Suprapubic skin (tissue), 4 donors: ENCODE data around the gene CCDC60.

Experiments
- EP300 ChIP-seq: sonication (generic); formaldehyde crosslinking; IDR thresholded peaks from one replicate; pipeline ENCODE4 v1.6.1; 2017; ENCODE audit warnings: antibody characterized with exemption
- POLR2AphosphoS5 ChIP-seq, 3 donors: sonication (generic); formaldehyde crosslinking; IDR thresholded peaks; one replicate each; pipeline ENCODE4 v1.6.1; 2017; ENCODE audit warnings: antibody characterized with exemption in 3 of 3
- TF ChIP-seq, protein P1 (sequence below), 2 donors: fragments of 200-600 bp in 1 of 2; fragments of 450-650 bp in 1 of 2; sonication (generic) in 1 of 2; IDR thresholded peaks; one replicate each; pipeline ENCODE4 v1.5.1; 2016 to 2019; ENCODE audit warnings: antibody characterized with exemption in 2 of 2, mild to moderate bottlenecking in 1 of 2, moderate library complexity in 1 of 2

DNA sequence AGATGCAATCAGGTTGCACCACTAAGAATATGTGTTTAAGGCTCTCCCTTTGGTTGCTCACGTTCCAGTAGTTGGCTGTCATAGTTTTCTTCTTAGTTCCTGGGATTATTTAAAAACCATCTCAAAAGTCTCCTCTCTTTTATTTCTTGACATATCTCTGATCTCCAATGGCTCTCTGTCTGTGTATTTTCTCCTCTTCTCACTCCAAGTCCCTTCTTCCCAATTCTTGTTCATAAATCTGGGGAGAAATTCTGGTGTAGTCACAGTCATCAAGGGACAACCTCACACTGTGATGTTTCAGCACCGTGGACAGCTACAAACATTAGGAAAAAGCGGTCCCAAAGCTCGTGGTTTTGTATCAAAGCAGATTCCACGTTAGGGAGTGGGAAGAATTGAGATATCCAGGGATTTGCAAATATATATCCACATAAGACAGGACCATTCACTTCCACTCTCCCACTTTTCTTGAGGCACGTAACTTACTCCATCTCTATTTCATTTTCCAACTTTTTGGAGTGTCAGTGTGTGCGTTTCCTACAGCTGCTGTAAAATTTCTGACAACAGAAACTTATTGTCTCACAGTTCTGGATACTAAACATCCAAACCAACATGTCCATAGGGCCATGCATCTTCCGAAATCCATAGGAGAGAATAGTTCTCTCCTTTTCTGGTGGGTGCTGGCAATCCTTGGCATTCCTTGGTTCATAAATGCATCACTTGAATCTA is 178.4 kb downstream of the CCDC60 start:
- no peak for TF ChIP-seq POLR2AphosphoS5 (IDR thresholded peaks at IDR 0.05)
- TF ChIP-seq, protein P1, sequence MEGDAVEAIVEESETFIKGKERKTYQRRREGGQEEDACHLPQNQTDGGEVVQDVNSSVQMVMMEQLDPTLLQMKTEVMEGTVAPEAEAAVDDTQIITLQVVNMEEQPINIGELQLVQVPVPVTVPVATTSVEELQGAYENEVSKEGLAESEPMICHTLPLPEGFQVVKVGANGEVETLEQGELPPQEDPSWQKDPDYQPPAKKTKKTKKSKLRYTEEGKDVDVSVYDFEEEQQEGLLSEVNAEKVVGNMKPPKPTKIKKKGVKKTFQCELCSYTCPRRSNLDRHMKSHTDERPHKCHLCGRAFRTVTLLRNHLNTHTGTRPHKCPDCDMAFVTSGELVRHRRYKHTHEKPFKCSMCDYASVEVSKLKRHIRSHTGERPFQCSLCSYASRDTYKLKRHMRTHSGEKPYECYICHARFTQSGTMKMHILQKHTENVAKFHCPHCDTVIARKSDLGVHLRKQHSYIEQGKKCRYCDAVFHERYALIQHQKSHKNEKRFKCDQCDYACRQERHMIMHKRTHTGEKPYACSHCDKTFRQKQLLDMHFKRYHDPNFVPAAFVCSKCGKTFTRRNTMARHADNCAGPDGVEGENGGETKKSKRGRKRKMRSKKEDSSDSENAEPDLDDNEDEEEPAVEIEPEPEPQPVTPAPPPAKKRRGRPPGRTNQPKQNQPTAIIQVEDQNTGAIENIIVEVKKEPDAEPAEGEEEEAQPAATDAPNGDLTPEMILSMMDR (IDR thresholded peaks at IDR 0.05) = no peak
- no peak for TF ChIP-seq EP300
